GM18868 (cell line): ENCODE data around the gene MAP3K4.

ENCODE experiments used
- ATAC-seq: cut with Tn5 transposase; IDR thresholded peaks from one replicate; pipeline ENCODE4 v1.9.1; 2021; ENCODE audit warnings: mild to moderate bottlenecking, moderate library complexity; ENCODE audit not compliant: unreplicated experiment

Gene MAP3K4

GRCh38 chr6:161074496-161075121, 83.0 kb downstream of the MAP3K4 start:
- ATAC-seq: no peak

GRCh38 chr6:161076181-161076677, 84.7 kb downstream of the MAP3K4 start:
- ATAC-seq: no peak

- no peak for ATAC-seq
Measured at GRCh38 chr6:161079566-161080262, 88.1 kb downstream of the MAP3K4 start.

GRCh38 chr6:161080263-161080970, 88.8 kb downstream of the MAP3K4 start:
- ATAC-seq: no peak

GRCh38 chr6:161082215-161082614, 90.6 kb downstream of the MAP3K4 start:
- no peak for ATAC-seq

- no peak for ATAC-seq
Measured at GRCh38 chr6:161085246-161085645, 93.7 kb downstream of the MAP3K4 start.

- no peak for ATAC-seq
Measured at GRCh38 chr6:161088676-161089328, 97.2 kb downstream of the MAP3K4 start.

- no peak for ATAC-seq
Measured at GRCh38 chr6:161091151-161091550, 99.6 kb downstream of the MAP3K4 start.

GRCh38 chr6:161091972-161092701, 100.6 kb downstream of the MAP3K4 start:
- ATAC-seq: no peak

- no peak for ATAC-seq
Measured at GRCh38 chr6:161094955-161095354, 103.4 kb downstream of the MAP3K4 start.

- ATAC-seq: no peak
Measured at GRCh38 chr6:161095916-161096315, 104.3 kb downstream of the MAP3K4 start.

GRCh38 chr6:161100072-161100471, 108.5 kb downstream of the MAP3K4 start:
- ATAC-seq: no peak

GRCh38 chr6:161101517-161101916, 109.9 kb downstream of the MAP3K4 start:
- no peak for ATAC-seq

GRCh38 chr6:161103475-161103874, 111.9 kb downstream of the MAP3K4 start:
- no peak for ATAC-seq

GRCh38 chr6:161104966-161105365, 113.4 kb downstream of the MAP3K4 start:
- no peak for ATAC-seq

GRCh38 chr6:161105408-161105807, 113.8 kb downstream of the MAP3K4 start:
- no peak for ATAC-seq

- ATAC-seq: no peak
Measured at GRCh38 chr6:161107779-161108730, 116.5 kb downstream of the MAP3K4 start.

- ATAC-seq: no peak
Measured at GRCh38 chr6:161108916-161109315, 117.3 kb downstream of the MAP3K4 start.

- ATAC-seq: no peak
Measured at GRCh38 chr6:161109366-161109765, 117.8 kb downstream of the MAP3K4 start.
